DMS153 (cell line): ENCODE results near the gene MS4A18.
"Not testable (repeated sequence)": the region's sequence is repeated elsewhere in the genome, so short reads cannot be mapped to it uniquely, and the experiment has no call there.

Experiments used
- DNase-seq: peaks from one replicate; lab custom pipeline; 2025; lab: John Stamatoyannopoulos, UW

The MS4A18 gene

GRCh38 chr11:60724420-60724819 is at the start of gene MS4A18:
Gene MS4A18 (plus strand): TSS chr11:60724720.
- no peak for DNase-seq

GRCh38 chr11:60678231-60678630 is 46.3 kb upstream of the MS4A18 start:
- not testable (repeated sequence) for DNase-seq

GRCh38 chr11:60679879-60680278 is 44.6 kb upstream of the MS4A18 start:
- DNase-seq = no peak

- no peak for DNase-seq
Observed at GRCh38 chr11:60680455-60681119, 43.9 kb upstream of the MS4A18 start.

- DNase-seq = not testable (repeated sequence)
Observed at GRCh38 chr11:60684541-60684848, 40.0 kb upstream of the MS4A18 start.

- no peak for DNase-seq
Observed at GRCh38 chr11:60691661-60692060, 32.9 kb upstream of the MS4A18 start.

GRCh38 chr11:60699284-60699691 is 25.2 kb upstream of the MS4A18 start, which contains the start of gene MS4A8:
Gene MS4A8 (plus strand): TSS chr11:60699612. CDS start chr11:60700861, 1,249 bp downstream.
- DNase-seq = peak; percentile 99

GRCh38 chr11:60699936-60700335 is 24.6 kb upstream of the MS4A18 start:
- no peak for DNase-seq

GRCh38 chr11:60700689-60701468 is 23.6 kb upstream of the MS4A18 start:
- DNase-seq = peak; percentile 68

- no peak for DNase-seq
Observed at GRCh38 chr11:60701469-60701818, 23.1 kb upstream of the MS4A18 start.

- DNase-seq = no peak
Observed at GRCh38 chr11:60703374-60703773, 21.1 kb upstream of the MS4A18 start.

- no peak for DNase-seq
Observed at GRCh38 chr11:60705895-60706294, 18.6 kb upstream of the MS4A18 start.

- DNase-seq = no peak
Observed at GRCh38 chr11:60706931-60707330, 17.6 kb upstream of the MS4A18 start.

- no peak for DNase-seq
Observed at GRCh38 chr11:60710482-60710881, 14.0 kb upstream of the MS4A18 start.

- no peak for DNase-seq
Observed at GRCh38 chr11:60711276-60711675, 13.2 kb upstream of the MS4A18 start.

GRCh38 chr11:60713423-60713822 is 11.1 kb upstream of the MS4A18 start:
- DNase-seq = not testable (repeated sequence)

GRCh38 chr11:60717956-60718355 is 6.6 kb upstream of the MS4A18 start:
- DNase-seq = no peak

- DNase-seq = no peak
Observed at GRCh38 chr11:60718524-60719316, 5.8 kb upstream of the MS4A18 start.

- peak; percentile 20 for DNase-seq
Observed at GRCh38 chr11:60719391-60719790, 5.1 kb upstream of the MS4A18 start.

- DNase-seq = no peak
Observed at GRCh38 chr11:60720460-60720859, 4.1 kb upstream of the MS4A18 start.

GRCh38 chr11:60725592-60725991 is 1.1 kb downstream of the MS4A18 start:
- DNase-seq = no peak

GRCh38 chr11:60731586-60731985 is 7.1 kb downstream of the MS4A18 start:
- no peak for DNase-seq

- DNase-seq = no peak
Observed at GRCh38 chr11:60734279-60734678, 9.8 kb downstream of the MS4A18 start.
